ENCODE data around the gene ZCWPW1. TPM values are rescaled to one million over a fixed set of nuclear protein-coding genes. Genes with fewer than 3 reads are reported as not detected.

The ZCWPW1 gene
- total and polyA plus RNA-seq, 12 donors, result 3.3 to 7.5 (median 4.2) TPM

DNA sequence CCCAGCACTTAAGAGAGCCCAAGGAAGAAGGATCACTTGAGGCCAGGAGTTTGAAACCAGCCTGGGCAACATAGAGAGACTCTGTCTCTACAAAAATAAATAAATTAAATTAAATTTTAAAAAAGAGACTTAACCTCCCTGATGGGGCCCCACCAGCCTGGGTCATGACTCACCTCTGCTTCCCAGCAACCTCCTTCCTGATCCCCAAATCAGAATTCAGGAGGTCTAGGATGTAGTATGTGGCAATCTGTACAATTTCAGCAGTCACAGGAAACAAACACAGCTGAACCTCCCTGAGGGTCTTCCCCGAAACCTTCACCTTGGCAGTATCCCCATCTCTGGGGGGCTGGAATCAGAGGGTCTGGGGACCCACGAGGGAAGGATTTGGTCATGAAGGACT, 17.5 kb upstream of the ZCWPW1 start:
- ATAC-seq (no peak), DNase-seq (no peak)
- Histone ChIP-seq H3K27ac (peak overlapping the region in 3 of 10 donors; percentile 77 to 89 (median 85)), H3K27me3 (no peaks in the 10 kb centered on the region), H3K4me3 (no peak overlapping the region), H3K36me3 (no peaks in the 10 kb centered on the region), H3K4me1 (peaks cover 0 to 42% (median 30%) of the 10 kb centered on the region in 9 donors), H3K9me3 (no peaks in the 10 kb centered on the region)
- WGBS, 2 donors, result 64 to 75% methylated on average over 2 of the region's 2 CpGs
- intact Hi-C loops (cut with DNase I), result no loop called here
- TF ChIP-seq, protein P1, sequence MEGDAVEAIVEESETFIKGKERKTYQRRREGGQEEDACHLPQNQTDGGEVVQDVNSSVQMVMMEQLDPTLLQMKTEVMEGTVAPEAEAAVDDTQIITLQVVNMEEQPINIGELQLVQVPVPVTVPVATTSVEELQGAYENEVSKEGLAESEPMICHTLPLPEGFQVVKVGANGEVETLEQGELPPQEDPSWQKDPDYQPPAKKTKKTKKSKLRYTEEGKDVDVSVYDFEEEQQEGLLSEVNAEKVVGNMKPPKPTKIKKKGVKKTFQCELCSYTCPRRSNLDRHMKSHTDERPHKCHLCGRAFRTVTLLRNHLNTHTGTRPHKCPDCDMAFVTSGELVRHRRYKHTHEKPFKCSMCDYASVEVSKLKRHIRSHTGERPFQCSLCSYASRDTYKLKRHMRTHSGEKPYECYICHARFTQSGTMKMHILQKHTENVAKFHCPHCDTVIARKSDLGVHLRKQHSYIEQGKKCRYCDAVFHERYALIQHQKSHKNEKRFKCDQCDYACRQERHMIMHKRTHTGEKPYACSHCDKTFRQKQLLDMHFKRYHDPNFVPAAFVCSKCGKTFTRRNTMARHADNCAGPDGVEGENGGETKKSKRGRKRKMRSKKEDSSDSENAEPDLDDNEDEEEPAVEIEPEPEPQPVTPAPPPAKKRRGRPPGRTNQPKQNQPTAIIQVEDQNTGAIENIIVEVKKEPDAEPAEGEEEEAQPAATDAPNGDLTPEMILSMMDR (IDR thresholded peaks at IDR 0.05), result no peak

DNA sequence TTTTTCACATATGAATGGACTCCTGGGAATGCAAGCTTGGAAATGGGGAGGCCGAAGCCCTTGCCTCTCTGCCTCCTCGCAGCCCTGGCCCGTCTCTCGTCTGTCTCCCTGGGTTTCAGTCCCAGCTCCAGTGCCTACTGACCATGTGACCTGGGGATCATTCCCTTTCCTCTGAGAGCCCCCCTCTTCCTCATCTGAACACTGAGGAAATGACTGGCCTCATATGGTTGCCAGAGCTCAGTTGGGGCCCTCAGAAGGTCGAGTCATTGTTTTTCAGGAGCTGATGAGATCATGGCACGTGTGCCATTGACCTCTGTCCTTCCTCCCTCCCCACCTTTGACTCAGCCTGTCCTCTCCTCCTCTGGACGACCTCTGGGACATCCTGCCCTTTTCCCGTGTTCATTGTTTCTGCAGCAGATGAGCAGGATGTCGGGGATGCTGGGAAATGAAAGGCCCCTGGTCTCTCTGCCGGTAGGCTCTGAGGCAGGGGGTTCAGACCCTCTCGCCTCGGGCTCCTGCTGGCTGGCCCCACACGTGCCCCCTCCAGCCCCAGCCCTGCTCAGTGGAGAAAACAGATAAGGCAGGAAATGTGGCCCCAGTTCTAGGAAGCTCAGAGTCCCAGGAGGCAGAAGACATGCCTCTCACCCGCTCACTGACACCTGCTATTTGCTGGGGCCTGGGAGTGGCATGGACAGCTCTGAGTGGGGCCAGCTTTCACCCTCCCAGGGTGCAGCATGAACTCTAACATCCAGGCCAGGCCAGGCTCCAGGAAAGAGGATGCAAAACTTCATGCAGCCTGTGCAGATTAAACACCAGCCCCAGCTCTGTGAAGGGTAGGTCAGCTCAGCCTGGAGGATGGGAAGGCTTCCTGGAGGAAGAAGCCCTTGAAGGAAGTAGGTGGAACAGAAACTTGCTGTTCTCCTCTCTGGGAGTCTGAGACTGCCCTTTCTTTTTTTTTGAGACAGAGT, 16.1 kb upstream of the ZCWPW1 start:
- DNase-seq (peak in 1 of 2 donors; percentile 71), ATAC-seq (peak; percentile 63 to 93 (median 84))
- no peaks in the 10 kb centered on the region for H3K27me3 ChIP-seq
- H3K27ac ChIP-seq, result peak overlapping the region; percentile 65 to 90 (median 80)
- H3K4me3 ChIP-seq, result no peak overlapping the region
- WGBS, 2 donors, result 24 to 37% methylated on average over 14 of the region's 14 CpGs
- no peaks in the 10 kb centered on the region for H3K9me3 ChIP-seq
- intact Hi-C loops (cut with DNase I), result no loop called here
- H3K36me3 ChIP-seq, result no peaks in the 10 kb centered on the region
- TF ChIP-seq, protein P1 (IDR thresholded peaks at IDR 0.05), result no peak
- H3K4me1 ChIP-seq, result peaks cover 0 to 33% (median 24%) of the 10 kb centered on the region in 9 donors

GRCh38 chr7:100443096-100443840, 14.8 kb upstream of the ZCWPW1 start:
- Histone ChIP-seq H3K27ac (peak overlapping the region in 9 of 10 donors; percentile 72 to 90 (median 81)), H3K4me1 (peaks cover 0 to 28% (median 20%) of the 10 kb centered on the region in 9 donors), H3K27me3 (no peaks in the 10 kb centered on the region), H3K36me3 (no peaks in the 10 kb centered on the region), H3K4me3 (no peak overlapping the region), H3K9me3 (no peaks in the 10 kb centered on the region)
- TF ChIP-seq, protein P1 (IDR thresholded peaks at IDR 0.05), result no peak
- DNase-seq (no peak), ATAC-seq (no peak)
- 93 to 95% methylated on average over 9 of the region's 9 CpGs for WGBS, 2 donors
- intact Hi-C loops (cut with DNase I), result no loop called here
